A549 (cell line): ENCODE results near the gene TENM3.

ENCODE experiments used
- EHF ChIP-seq: fragments of 250-450 bp; sonication (Bioruptor Pico); IDR thresholded peaks from 2 replicates; pipeline ENCODE4 v1.5.0; 2020; ENCODE audit warnings: mild to moderate bottlenecking
- KDM1A ChIP-seq: fragments of 200-600 bp; sonication (generic); IDR thresholded peaks from 2 replicates; pipeline ENCODE4 v1.6.1; 2016; ENCODE audit warnings: low read depth, mild to moderate bottlenecking
- MYC ChIP-seq: IDR thresholded peaks from 2 replicates; pipeline ENCODE4 v1.6.1; 2012; ENCODE audit warnings: mild to moderate bottlenecking, inconsistent platforms, low read length, improper control_type of control experiment, borderline replicate concordance
- POLR2A ChIP-seq: IDR thresholded peaks from 2 replicates; pipeline ENCODE4 v1.6.1; 2012; ENCODE audit warnings: mild to moderate bottlenecking, low read length
- TF ChIP-seq, protein P1 (sequence below): fragments of >200 bp; sonication (Bioruptor Twin); formaldehyde crosslinking; IDR thresholded peaks from 3 replicates; pipeline ENCODE4 v1.5.1; 2016

- TF ChIP-seq KDM1A: no peak
- no peak for TF ChIP-seq MYC
- TF ChIP-seq POLR2A: no peak
- TF ChIP-seq, protein P1, sequence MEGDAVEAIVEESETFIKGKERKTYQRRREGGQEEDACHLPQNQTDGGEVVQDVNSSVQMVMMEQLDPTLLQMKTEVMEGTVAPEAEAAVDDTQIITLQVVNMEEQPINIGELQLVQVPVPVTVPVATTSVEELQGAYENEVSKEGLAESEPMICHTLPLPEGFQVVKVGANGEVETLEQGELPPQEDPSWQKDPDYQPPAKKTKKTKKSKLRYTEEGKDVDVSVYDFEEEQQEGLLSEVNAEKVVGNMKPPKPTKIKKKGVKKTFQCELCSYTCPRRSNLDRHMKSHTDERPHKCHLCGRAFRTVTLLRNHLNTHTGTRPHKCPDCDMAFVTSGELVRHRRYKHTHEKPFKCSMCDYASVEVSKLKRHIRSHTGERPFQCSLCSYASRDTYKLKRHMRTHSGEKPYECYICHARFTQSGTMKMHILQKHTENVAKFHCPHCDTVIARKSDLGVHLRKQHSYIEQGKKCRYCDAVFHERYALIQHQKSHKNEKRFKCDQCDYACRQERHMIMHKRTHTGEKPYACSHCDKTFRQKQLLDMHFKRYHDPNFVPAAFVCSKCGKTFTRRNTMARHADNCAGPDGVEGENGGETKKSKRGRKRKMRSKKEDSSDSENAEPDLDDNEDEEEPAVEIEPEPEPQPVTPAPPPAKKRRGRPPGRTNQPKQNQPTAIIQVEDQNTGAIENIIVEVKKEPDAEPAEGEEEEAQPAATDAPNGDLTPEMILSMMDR: no peak
- no peak for TF ChIP-seq EHF (CRISPR knock-in tag)
These were observed 605.5 kb downstream of the TENM3 start for GRCh38 chr4:182848685-182849084.
